Activated CD8-positive, alpha-beta T cell treated with anti-CD3 and anti-CD28 coated beads, Interleukin-2, amount 10 ng/mL, durations not matched to agents 7 days and 5 days (primary cell): ENCODE results near the gene LMF1. TPM values are rescaled to one million over a fixed set of nuclear protein-coding genes. Genes with fewer than 3 reads are reported as not detected.

Experiments
- ATAC-seq: fragments of 150-1000 bp; cut with Tn5 transposase; one replicate; pipeline ENCODE4 v1.10.0; 2021; ENCODE audit warnings: moderate library complexity
- CTCF ChIA-PET: fragments of 350-600 bp; sonication (Branson Sonifier 250); formaldehyde crosslinking; loops from one replicate; lab custom pipeline; 2021; ENCODE audit warnings: antibody characterized with exemption; lab: Charles Lee
- POLR2A ChIA-PET: fragments of 350-600 bp; sonication (Branson Sonifier 250); formaldehyde crosslinking; loops from one replicate; lab custom pipeline; 2021; ENCODE audit warnings: antibody characterized with exemption; lab: Charles Lee
- DNase-seq: peaks from one replicate; pipeline ENCODE4 v3.0.0-alpha.2; 2020
- H3K27ac Mint-ChIP-seq: one replicate; pipeline ENCODE4 v1.8.0; 2021; ENCODE audit warnings: mild to moderate bottlenecking, mixed read lengths
- H3K27me3 Mint-ChIP-seq: one replicate; pipeline ENCODE4 v1.8.0; 2021; ENCODE audit warnings: low read depth, mixed read lengths
- H3K36me3 Mint-ChIP-seq: one replicate; pipeline ENCODE4 v1.8.0; 2021; ENCODE audit warnings: low read depth, mixed read lengths
- H3K4me1 Mint-ChIP-seq: one replicate; pipeline ENCODE4 v1.8.0; 2021; ENCODE audit warnings: low read depth, mixed read lengths
- H3K4me3 Mint-ChIP-seq: one replicate; pipeline ENCODE4 v1.8.0; 2021; ENCODE audit warnings: mild to moderate bottlenecking, mixed read lengths
- H3K9me3 Mint-ChIP-seq: one replicate; pipeline ENCODE4 v1.8.0; 2022; ENCODE audit warnings: mixed read lengths; ENCODE audit not compliant: insufficient read depth
- total RNA-seq, 2 experiments: library from RNA; stranded (reverse); gene quantifications; one replicate each; pipeline ENCODE4 v1.2.3, GENCODE V29; 2021

Gene LMF1
- total RNA-seq, 2 experiments from 2014 or later, result 14.3 to 17.4 TPM

DNA sequence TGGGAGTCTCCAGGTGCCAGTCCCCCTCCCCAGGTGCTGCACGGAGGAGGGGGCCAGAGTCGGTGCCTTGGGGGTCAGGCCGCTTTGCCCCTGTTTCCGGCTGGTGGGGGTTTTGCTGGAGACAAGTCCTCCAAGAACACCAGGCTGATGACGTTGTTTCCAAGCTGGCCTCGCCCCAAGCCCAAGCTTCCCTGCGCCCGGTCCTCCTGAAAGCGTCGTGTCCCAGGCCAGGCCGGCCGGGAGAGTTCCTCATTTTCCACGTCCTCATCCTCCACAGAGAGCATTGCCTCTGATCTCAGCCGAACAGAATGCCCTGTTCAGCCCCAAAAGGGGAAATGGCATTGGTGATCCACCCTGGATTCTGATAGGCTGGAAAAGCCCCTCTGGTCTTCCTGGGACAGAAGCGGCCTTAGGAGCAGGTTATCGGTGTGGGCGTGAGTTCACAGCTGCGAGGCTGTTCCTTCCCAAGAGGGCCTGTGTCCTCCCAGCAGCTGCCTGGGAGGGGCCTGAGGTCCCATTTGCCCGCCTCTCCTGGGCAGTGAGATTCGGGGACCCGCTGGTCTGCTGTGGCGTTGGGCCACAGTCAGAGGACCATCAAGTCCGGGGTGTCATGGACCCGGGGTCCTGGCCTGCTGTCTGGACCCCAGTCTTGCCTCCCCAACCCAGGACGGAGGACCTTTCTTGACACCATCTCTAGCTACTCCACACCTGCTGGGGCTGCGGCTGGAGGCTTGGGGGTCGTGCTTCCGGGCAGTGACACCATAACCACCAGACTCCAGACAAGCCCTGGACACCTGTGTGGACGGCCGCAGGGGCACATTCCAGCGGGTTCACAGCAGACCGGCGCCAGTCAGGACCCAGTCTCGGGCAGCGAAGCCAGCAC lies 17.9 kb upstream of the LMF1 start:
- DNase-seq (no peak), ATAC-seq (no peak)
- no peaks in the 10 kb centered on the region for H3K4me1 Mint-ChIP-seq
- H3K9me3 Mint-ChIP-seq, result no peaks in the 10 kb centered on the region
- no peaks in the 10 kb centered on the region for H3K27me3 Mint-ChIP-seq
- ChIA-PET CTCF (no interaction called here), POLR2A (no interaction called here)
- H3K27ac Mint-ChIP-seq, result no peak overlapping the region
- no peak overlapping the region for H3K4me3 Mint-ChIP-seq
- H3K36me3 Mint-ChIP-seq, result no peaks in the 10 kb centered on the region

DNA sequence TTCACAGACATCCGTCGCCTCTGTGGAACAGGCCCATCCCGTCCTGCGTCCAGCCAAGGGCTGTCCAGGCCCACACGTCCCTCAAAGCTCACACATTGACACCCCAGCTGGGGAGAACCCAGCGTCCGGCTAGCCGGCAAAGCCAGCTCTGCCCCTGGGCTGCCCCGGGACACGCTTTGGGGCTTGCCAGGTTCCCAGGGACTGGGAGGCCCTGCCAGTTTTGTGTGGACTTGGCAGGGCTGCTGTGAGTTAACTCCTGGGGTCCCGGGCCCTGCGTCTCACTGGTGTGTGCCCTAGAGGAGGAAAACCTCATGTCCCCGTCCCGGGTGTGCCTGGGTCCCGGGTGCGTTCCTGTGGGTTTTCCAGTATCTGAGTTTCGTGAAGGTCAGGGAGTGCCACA lies 17.1 kb upstream of the LMF1 start:
- H3K27me3 Mint-ChIP-seq, result peaks cover 2% of the 10 kb centered on the region
- H3K4me1 Mint-ChIP-seq, result no peaks in the 10 kb centered on the region
- POLR2A ChIA-PET, result no interaction called here

DNA sequence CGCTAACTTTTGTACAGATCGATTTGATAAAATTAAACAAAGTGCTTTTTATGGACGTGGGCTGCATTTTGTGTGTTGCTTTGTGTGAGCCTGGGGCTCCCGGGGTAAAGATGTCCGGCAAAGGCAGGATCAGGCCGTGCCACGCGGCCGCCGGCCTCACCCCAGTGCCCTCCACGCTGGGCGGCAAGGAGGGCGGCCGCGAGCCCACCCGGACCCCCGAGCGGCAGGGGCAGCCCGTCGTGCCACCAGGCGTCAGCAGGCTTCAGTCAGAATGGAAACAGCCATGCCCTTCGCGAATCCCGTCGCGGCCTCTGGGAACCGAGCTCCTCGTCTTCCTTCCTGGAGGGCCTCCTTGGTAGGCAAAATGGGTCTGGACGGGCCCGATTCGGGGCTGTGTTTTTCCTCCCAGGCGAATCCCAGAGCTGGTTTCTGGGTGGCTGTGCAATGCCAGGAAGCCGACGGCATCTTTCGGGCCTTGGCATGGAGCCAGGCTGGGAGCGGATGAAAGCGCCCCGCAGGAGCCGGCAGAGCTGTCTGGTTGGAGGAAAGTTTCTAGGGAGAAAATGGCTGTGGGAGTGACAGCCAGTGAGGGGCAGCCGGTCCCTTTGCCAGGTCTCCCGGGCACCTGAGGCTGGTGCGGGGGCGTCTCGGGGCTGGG lies 16.3 kb upstream of the LMF1 start:
- DNase-seq (no peak), ATAC-seq (no peak)
- Mint-ChIP-seq H3K27me3 (peaks cover 7% of the 10 kb centered on the region), H3K36me3 (no peaks in the 10 kb centered on the region), H3K9me3 (no peaks in the 10 kb centered on the region), H3K4me3 (no peak overlapping the region), H3K4me1 (no peaks in the 10 kb centered on the region), H3K27ac (no peak overlapping the region)
- POLR2A ChIA-PET, result no interaction called here
- CTCF ChIA-PET, result no interaction called here

More for the DNA sequence above, 17.1 kb upstream of the LMF1 start:
- no peak for DNase-seq
- Mint-ChIP-seq H3K4me3 (no peak overlapping the region), H3K36me3 (no peaks in the 10 kb centered on the region), H3K27ac (no peak overlapping the region), H3K9me3 (no peaks in the 10 kb centered on the region)
- CTCF ChIA-PET, result no interaction called here
- ATAC-seq, result no peak

DNA sequence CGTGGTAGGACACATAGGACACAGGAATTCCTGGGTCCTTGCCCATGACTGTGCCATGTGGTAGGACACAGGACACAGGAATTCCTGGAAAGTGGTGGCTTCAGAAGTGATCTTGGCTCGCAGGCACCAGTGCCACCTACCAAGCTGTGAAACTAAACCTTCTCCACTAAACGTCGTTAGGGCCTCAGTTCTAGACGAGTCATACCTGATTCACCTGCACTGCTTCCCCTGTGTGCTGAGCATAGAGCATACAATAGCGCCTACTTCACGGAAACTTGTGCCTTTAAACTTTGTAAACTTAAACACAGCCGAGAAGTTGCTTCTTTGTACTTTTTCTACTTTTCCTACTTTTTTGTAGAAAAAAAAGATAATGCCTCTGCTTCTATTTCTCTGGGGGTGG lies 15.6 kb upstream of the LMF1 start:
- ATAC-seq, result no peak

DNA sequence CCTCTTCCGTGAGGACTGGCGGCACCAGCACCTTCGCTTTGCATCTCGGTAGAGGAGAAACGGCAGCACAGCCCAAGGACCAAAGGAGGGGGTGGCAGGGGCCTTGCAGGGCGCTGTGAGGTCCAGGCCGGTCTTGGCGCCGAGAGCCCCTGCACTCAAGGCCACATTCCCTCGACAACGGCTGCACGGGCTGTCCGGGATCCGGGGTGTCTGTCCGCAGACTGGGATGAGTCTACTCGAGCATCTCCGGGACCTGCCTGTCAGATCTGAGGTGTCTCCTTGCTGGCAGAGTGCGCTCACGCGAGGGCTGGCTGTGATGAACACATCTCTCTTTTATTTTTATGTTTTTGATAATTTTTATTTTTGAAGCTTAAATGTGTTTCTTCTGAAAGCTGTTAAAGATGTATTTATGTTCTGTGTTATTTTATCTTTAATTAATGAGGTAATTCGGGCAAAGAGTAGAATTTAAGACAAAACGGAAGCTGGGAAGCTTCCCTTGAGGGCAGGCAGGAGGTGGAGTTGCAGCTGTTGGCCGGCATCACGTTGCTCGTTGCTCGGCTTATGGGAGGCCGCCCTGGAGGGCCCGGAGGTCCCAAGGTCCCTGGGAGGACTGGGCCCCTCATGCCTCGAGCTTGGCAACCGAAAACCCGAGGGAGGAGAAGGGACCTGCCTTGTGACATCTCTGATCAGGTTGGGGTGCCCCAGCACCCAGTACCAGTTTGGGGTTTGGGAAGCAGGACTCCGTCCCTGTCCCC lies 15.0 kb upstream of the LMF1 start:
- ChIA-PET CTCF (no interaction called here), POLR2A (no interaction called here)
- ATAC-seq (no peak), DNase-seq (no peak)
- Mint-ChIP-seq H3K36me3 (no peaks in the 10 kb centered on the region), H3K4me1 (peaks cover 2% of the 10 kb centered on the region), H3K27ac (no peak overlapping the region), H3K9me3 (no peaks in the 10 kb centered on the region), H3K27me3 (peaks cover 10% of the 10 kb centered on the region), H3K4me3 (no peak overlapping the region)

More for the DNA sequence above, 15.6 kb upstream of the LMF1 start:
- Mint-ChIP-seq H3K9me3 (no peaks in the 10 kb centered on the region), H3K36me3 (no peaks in the 10 kb centered on the region), H3K4me3 (no peak overlapping the region), H3K27me3 (peaks cover 7% of the 10 kb centered on the region), H3K4me1 (no peaks in the 10 kb centered on the region), H3K27ac (no peak overlapping the region)
- ChIA-PET CTCF (no interaction called here), POLR2A (no interaction called here)
- no peak for DNase-seq

DNA sequence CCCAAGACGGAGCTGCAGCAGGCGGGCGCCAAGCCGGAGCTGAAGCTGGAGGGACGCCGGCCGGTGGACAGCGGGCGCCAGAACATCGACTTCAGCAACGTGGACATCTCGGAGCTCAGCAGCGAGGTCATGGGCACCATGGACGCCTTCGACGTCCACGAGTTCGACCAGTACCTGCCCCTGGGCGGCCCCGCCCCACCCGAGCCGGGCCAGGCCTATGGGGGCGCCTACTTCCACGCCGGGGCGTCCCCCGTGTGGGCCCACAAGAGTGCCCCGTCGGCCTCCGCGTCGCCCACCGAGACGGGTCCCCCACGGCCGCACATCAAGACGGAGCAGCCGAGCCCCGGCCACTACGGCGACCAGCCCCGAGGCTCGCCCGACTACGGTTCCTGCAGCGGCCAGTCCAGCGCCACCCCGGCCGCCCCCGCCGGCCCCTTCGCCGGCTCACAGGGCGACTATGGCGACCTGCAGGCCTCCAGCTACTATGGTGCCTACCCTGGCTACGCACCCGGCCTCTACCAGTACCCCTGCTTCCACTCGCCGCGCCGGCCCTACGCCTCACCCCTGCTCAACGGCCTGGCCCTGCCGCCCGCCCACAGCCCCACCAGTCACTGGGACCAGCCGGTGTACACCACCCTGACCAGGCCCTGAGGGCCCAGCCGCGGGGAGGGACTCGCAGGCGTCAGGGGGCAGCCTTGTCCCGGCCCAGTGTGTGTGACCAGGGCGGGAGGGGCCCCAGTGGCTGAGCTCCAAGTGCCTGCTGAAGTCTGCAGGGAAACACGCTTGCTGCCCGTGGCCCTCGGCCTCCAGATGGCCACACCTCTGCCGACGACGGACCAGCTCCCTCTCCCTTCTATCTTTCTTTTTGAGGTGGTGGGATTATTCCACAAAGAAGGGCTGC lies 14.2 kb upstream of the LMF1 start:
- H3K36me3 Mint-ChIP-seq, result no peaks in the 10 kb centered on the region
- DNase-seq (no peak), ATAC-seq (no peak)
- H3K9me3 Mint-ChIP-seq, result no peaks in the 10 kb centered on the region
- H3K27ac Mint-ChIP-seq, result no peak overlapping the region
- peaks cover 11% of the 10 kb centered on the region for H3K27me3 Mint-ChIP-seq
- H3K4me3 Mint-ChIP-seq, result no peak overlapping the region
- ChIA-PET POLR2A (no interaction called here), CTCF (no interaction called here)
- peaks cover 2% of the 10 kb centered on the region for H3K4me1 Mint-ChIP-seq

DNA sequence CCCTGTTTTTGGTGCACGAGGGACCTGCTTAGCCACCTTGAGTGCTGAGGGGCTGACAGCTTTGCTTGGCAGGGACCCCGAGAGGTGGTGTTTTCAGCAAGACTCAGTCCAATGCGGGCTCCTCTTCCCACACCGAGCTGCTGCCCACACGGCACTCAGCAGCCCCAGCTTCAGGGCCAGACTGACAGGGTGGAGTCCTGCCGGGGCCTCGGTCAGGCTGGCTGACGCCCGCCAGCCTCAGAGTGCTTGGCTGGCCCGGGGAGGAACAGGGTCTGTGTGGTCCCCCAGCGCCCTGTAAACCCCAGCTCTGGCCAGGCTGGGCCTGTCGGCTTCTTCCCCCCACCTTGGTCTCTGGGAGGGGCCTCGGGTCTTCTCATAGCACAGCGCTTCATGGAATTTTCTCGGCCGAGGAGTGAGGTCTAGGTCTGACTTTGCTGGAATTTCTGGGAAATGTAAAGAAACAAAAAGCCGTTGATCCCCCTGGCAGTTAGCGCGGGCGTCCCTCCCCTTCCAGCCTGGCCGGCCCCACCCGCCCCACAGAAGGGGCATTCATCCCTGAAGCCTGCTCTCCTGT lies 13.4 kb upstream of the LMF1 start:
- Mint-ChIP-seq H3K4me1 (peaks cover 2% of the 10 kb centered on the region), H3K4me3 (no peak overlapping the region), H3K27ac (no peak overlapping the region), H3K9me3 (no peaks in the 10 kb centered on the region), H3K27me3 (peaks cover 18% of the 10 kb centered on the region), H3K36me3 (no peaks in the 10 kb centered on the region)
- ATAC-seq (no peak), DNase-seq (no peak)
- ChIA-PET POLR2A (no interaction called here), CTCF (no interaction called here)

DNA sequence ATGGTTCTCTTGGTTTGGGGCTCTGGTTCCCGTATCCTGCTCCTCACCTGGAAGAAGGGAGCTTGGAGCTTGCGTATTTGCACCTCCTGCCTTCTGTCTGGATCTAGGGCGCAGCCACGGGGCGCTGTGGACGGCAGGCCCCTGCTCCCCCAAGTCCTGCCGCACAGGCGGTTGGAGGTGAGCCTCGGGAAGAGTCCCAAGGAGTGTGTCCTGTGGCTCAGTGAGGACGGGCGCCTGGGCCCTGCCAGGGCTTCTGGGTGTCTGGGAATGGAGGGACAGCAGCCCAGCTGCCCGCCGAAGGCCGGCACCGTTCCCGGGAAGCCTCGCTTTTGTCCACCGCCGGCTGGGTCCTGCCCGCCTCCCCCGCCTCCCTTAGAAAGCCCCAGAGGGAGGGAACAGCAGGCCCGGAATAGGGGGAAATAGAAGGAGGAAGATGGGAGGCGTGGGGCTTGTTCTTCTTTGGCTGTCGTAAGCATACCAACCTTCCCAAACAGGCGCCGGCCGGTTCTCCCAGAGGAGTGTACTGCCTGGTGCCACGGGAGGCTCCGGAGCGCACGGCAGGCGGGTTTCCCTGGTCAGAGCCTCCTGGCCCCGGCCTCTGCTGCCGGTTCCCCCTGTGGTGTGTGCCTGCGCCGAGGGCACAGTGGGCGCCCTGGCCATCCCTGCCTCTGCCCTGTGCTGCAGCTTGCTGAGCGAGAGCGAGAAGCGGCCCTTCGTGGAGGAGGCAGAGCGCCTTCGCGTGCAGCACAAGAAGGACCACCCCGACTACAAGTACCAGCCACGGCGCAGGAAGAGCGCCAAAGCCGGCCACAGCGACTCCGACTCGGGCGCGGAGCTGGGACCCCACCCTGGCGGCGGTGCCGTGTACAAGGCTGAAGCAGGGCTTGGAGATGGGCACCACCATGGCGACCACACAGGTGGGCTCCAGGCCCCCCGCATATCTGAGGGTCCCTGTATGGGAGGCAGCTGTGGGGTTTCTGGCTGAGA lies 12.6 kb upstream of the LMF1 start:
- ChIA-PET POLR2A (no interaction called here), CTCF (no interaction called here)
- no peak for DNase-seq
- no peak for ATAC-seq
- no peak overlapping the region for H3K27ac Mint-ChIP-seq
- no peaks in the 10 kb centered on the region for H3K36me3 Mint-ChIP-seq
- peaks cover 2% of the 10 kb centered on the region for H3K4me1 Mint-ChIP-seq
- peaks cover 24% of the 10 kb centered on the region for H3K27me3 Mint-ChIP-seq
- no peak overlapping the region for H3K4me3 Mint-ChIP-seq
- no peaks in the 10 kb centered on the region for H3K9me3 Mint-ChIP-seq

DNA sequence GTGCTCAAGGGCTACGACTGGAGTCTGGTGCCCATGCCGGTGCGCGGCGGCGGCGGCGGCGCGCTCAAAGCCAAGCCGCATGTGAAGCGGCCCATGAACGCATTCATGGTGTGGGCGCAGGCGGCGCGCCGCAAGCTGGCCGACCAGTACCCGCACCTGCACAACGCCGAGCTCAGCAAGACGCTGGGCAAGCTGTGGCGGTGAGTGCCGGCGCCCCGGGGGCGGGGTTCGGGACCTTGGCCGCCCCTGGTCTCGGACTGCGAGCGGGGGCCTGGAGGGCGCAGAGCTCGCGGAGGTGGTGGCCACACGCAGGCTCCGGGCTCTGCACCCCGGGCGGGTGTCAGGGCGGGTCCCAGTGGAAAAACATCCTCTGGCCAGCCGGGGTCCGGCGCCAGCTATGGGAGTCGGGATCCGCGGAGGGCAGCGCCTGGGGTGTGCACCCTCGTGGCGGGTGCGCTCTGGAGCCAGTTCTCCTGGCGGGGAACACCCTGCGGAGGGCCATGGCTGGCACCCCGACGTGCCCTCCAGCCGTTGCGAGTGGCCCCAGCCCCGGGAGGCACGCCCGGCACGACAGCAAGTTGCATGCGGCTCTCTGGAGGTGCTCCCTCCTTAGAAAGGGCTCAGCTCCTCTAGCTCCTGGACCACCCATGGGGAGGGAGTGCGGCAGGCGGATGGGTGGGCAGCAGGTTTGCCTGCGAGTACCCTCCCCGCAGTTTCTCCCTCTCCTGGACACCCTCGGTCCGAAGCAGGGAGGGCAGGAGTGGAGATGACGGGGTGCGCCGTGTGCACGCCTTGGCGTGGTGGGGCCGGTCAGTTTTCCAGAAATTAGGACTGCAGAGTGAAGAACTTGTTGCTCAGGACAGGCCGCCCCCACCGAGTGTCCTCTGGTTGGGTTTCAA lies 11.6 kb upstream of the LMF1 start:
- H3K36me3 Mint-ChIP-seq, result no peaks in the 10 kb centered on the region
- no peak for ATAC-seq
- ChIA-PET POLR2A (no interaction called here), CTCF (no interaction called here)
- no peaks in the 10 kb centered on the region for H3K9me3 Mint-ChIP-seq
- H3K27me3 Mint-ChIP-seq, result peaks cover 29% of the 10 kb centered on the region
- no peak overlapping the region for H3K27ac Mint-ChIP-seq
- H3K4me3 Mint-ChIP-seq, result no peak overlapping the region
- no peak for DNase-seq
- peaks cover 2% of the 10 kb centered on the region for H3K4me1 Mint-ChIP-seq
